RWPE1 (cell line): ENCODE data around the gene ADAMTS7.
"Not testable (repeated sequence)": the region's sequence is repeated elsewhere in the genome, so short reads cannot be mapped to it uniquely, and the experiment has no call there.

Experiments used
- CTCF ChIA-PET: fragments of 350-600 bp; sonication (Branson Sonifier 250); formaldehyde crosslinking; extraction: SDS; loops from one replicate; lab custom pipeline; 2021; lab: Yijun Ruan, JAX
- POLR2A ChIA-PET: fragments of 400-600 bp; formaldehyde crosslinking; extraction: SDS; loops from one replicate; lab custom pipeline; 2020; ENCODE audit warnings: antibody characterized with exemption; ENCODE audit not compliant: low non-redundant PET; lab: Yijun Ruan, JAX
- DNase-seq: peaks from one replicate; pipeline ENCODE4 v3.0.0; 2012; ENCODE audit warnings: low spot score
- H3K27ac ChIP-seq: fragments of 450-650 bp; 2 replicates; pipeline ENCODE4 v1.5.1; 2017
- TF ChIP-seq, protein P1 (sequence below): fragments of 450-650 bp; conservative IDR thresholded peaks from 2 replicates; pipeline ENCODE4 v1.5.1; 2017; ENCODE audit warnings: low read depth, mild to moderate bottlenecking

The ADAMTS7 gene

GRCh38 chr15:78775472-78775871, 35.8 kb downstream of the ADAMTS7 start:
- H3K27ac ChIP-seq, result no peak overlapping the region
- ChIA-PET POLR2A (interaction anchor here (1.2 kb wide), 1 partner anchor 797 kb away, joined by 3 read pairs; no protein-coding TSS in a partner anchor), CTCF (interaction anchor here (0.6 kb wide), 1 partner anchor 10 kb away, joined by 5 read pairs; no protein-coding TSS in a partner anchor)

GRCh38 chr15:78774451-78774990, 36.7 kb downstream of the ADAMTS7 start:
- CTCF ChIA-PET, DNase-seq, POLR2A ChIA-PET, H3K27ac ChIP-seq: not testable (repeated sequence)

More at GRCh38 chr15:78775472-78775871, 35.8 kb downstream of the ADAMTS7 start:
- no peak for DNase-seq
- TF ChIP-seq, protein P1, sequence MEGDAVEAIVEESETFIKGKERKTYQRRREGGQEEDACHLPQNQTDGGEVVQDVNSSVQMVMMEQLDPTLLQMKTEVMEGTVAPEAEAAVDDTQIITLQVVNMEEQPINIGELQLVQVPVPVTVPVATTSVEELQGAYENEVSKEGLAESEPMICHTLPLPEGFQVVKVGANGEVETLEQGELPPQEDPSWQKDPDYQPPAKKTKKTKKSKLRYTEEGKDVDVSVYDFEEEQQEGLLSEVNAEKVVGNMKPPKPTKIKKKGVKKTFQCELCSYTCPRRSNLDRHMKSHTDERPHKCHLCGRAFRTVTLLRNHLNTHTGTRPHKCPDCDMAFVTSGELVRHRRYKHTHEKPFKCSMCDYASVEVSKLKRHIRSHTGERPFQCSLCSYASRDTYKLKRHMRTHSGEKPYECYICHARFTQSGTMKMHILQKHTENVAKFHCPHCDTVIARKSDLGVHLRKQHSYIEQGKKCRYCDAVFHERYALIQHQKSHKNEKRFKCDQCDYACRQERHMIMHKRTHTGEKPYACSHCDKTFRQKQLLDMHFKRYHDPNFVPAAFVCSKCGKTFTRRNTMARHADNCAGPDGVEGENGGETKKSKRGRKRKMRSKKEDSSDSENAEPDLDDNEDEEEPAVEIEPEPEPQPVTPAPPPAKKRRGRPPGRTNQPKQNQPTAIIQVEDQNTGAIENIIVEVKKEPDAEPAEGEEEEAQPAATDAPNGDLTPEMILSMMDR, result no peak

GRCh38 chr15:78773765-78774450, 37.4 kb downstream of the ADAMTS7 start:
- H3K27ac ChIP-seq, CTCF ChIA-PET, POLR2A ChIA-PET, DNase-seq: not testable (repeated sequence)

DNA sequence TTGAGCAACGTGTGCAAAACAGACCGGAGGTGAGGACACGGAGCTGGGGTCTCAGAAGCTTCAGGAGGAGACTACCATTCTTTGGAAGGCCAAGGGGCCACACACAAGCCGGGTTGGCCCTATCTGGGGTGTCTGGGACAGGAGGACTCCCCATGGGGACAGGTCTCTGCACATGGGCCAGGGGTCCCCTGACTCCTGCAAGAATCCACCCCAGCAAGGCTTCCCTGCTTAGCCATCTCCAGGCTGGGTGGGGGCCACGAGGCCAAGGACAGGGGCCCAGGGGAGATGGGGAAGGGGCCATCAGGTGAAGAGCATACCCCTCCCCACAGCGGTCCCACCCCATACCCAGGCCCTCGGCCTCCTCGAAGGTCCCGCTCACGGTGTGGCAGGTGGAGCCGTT, 38.5 kb downstream of the ADAMTS7 start:
- DNase-seq, result no peak
- H3K27ac ChIP-seq, result no peak overlapping the region
- ChIA-PET POLR2A (no interaction called here), CTCF (no interaction called here)
- TF ChIP-seq, protein P1, result no peak

DNA sequence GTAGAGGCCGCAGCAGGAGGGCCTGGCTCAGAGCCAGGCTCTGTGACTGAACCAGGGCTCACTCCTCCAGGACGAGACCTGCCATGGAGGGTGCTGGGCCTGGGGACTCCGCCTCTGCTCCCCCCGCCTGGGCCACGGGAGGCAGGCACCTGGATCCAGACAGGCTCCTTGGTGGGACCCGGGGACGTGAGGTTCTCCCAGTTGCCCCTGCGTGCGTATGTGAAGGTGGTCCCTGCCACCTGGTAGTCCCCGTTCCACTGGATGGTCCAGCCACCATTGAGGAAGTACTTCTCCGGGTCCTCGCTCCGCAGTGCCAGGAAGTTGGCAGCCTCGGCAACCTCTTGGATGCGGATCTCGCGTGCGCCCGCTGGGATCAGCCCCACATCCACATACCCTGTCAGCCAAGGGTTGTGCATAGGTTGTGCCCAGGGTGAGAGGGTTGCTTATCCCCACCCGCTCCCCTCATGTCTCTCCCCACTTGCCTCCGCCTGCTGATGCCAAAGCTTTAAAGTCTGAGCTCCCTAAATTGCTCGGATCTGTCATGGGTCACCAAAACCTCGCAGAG, 39.7 kb downstream of the ADAMTS7 start:
- CTCF ChIA-PET, result interaction anchor here (0.7 kb wide), 1 partner anchor 124 kb away, joined by 3 read pairs; no protein-coding TSS in a partner anchor
- H3K27ac ChIP-seq, DNase-seq, POLR2A ChIA-PET: not testable (repeated sequence)

- POLR2A ChIA-PET, H3K27ac ChIP-seq, DNase-seq: not testable (repeated sequence)
- CTCF ChIA-PET, result interaction anchor here (0.7 kb wide), 1 partner anchor 125 kb away, joined by 3 read pairs; no protein-coding TSS in a partner anchor
These were observed 40.2 kb downstream of the ADAMTS7 start for GRCh38 chr15:78771020-78771419.

- CTCF ChIA-PET, POLR2A ChIA-PET, H3K27ac ChIP-seq, DNase-seq: not testable (repeated sequence)
These were observed 41.6 kb downstream of the ADAMTS7 start for GRCh38 chr15:78769473-78770225.

DNA sequence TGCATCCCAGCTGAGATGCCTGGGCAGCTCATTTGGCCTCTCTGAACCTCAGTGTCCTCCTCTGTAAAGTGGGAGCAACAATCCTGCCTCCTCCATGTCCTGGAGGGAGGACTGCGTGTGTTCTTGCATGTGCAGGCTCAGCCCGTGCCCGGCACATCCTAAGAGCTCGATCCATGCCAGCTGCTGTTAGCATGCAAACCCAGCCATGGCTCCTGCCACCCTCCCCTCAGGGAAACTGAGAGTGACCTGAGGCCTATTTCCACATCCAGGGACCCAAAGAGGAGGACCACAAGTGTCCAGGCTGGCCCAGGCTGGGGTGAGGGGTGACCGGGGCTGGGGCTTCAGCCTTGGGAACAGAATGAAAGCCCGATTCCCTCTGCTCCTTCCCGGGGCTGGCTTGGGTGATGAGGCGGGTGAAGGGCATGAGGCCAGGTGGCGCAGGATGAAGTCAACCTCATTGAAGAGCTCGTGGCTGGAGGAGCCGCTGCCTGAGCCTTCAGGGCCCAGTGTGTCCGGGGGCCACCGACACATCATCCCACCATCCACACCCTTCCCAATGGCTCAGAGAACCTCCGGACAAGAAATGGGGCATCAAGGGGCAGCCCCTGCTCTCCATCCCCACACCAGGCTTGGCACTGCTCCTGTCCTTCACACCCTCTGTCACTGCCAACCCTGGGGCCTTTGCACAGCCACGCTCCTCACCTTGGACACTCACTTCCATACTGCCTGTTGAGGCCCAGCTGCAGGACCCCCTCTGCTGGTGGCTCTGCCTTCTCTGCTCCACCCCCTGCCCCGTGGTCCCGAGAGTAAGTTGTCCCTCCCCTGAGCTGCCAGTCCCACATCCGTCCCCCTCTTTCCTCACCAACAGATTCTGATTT, 42.5 kb downstream of the ADAMTS7 start:
- CTCF ChIA-PET, result no interaction called here
- DNase-seq, result no peak
- TF ChIP-seq, protein P1, result no peak
- POLR2A ChIA-PET, result no interaction called here
- no peak overlapping the region for H3K27ac ChIP-seq
